Measurements from ENCODE around the gene HEATR5A. TPM values are rescaled to one million over a fixed set of nuclear protein-coding genes. Genes with fewer than 3 reads are reported as not detected.

Gene HEATR5A
- total and polyA plus RNA-seq, 2 of the 13 experiments (the other 11 are each of a cell fraction or from before 2014, with no cell fraction given), result 36.4 to 105 TPM

GRCh38 chr14:31286456-31287293 lies 133.7 kb downstream of the HEATR5A start (continued):
- peak; percentile 73 for TF ChIP-seq FOSL2 (CRISPR knock-in tag; IDR thresholded peaks at IDR 0.05)
- TF ChIP-seq REPIN1 (CRISPR knock-in tag; IDR thresholded peaks at IDR 0.05; ENCODE audit: borderline replicate concordance, low read depth), result peak; percentile 99
- peak; percentile 49; the same call in 1 of the 2 replicates for TF ChIP-seq FOXO1 (CRISPR knock-in tag; IDR thresholded peaks at IDR 0.05)
- peak; percentile 83; the same call in 1 of the 2 replicates for TF ChIP-seq NCOA1 (CRISPR knock-in tag; IDR thresholded peaks at IDR 0.05)
- TF ChIP-seq RCOR2 (CRISPR knock-in tag; IDR thresholded peaks at IDR 0.05), result peak; percentile 73; the same call in 1 of the 2 replicates
- TF ChIP-seq NFE2 (CRISPR knock-in tag; IDR thresholded peaks at IDR 0.05), result no peak
- TF ChIP-seq MYC (CRISPR knock-in tag; IDR thresholded peaks at IDR 0.05; ENCODE audit: borderline replicate concordance), result peak; percentile 93; the same call in 1 of the 2 replicates
- no peak for TF ChIP-seq SP2 (CRISPR knock-in tag; IDR thresholded peaks at IDR 0.05)
- peak; percentile 70; the same call in 1 of the 2 replicates for TF ChIP-seq ZNF609 (CRISPR knock-in tag; IDR thresholded peaks at IDR 0.05; ENCODE audit: borderline replicate concordance)
- TF ChIP-seq NFYC (CRISPR knock-in tag; IDR thresholded peaks at IDR 0.05), result peak; percentile 40; the same call in 1 of the 2 replicates
- no peak for TF ChIP-seq ZNF556 (CRISPR knock-in tag; IDR thresholded peaks at IDR 0.05; ENCODE audit: borderline replicate concordance)
- TF ChIP-seq SUZ12 (IDR thresholded peaks at IDR 0.05; ENCODE audit: low read depth, low read length), result no peak
- peak; percentile 94 for TF ChIP-seq ZNF318 (CRISPR knock-in tag; IDR thresholded peaks at IDR 0.05)
- peak; percentile 98 for TF ChIP-seq ZNF598 (CRISPR knock-in tag; IDR thresholded peaks at IDR 0.05; ENCODE audit: borderline replicate concordance)
- no peak for TF ChIP-seq RARG (CRISPR knock-in tag; IDR thresholded peaks at IDR 0.05; ENCODE audit: low read depth)
- no peak; the same call in 1 of the 2 replicates for TF ChIP-seq TOE1 (CRISPR knock-in tag; IDR thresholded peaks at IDR 0.05)
- TF ChIP-seq ZNF124 (CRISPR knock-in tag; IDR thresholded peaks at IDR 0.05), result peak; percentile 28; the same call in 1 of the 2 replicates
